Activated CD4-positive, alpha-beta T cell treated with anti-CD3 and anti-CD28 coated beads, Interleukin-2, amount 10 ng/mL, durations not matched to agents 7 days and 5 days (primary cell): Measurements from ENCODE around the gene CCDC136. TPM values are rescaled to one million over a fixed set of nuclear protein-coding genes. Genes with fewer than 3 reads are reported as not detected.
A peak's percentile ranks its signal among the peaks of the same experiment; 100 is the strongest.

Source experiments
- CTCF ChIA-PET: fragments of 350-600 bp; sonication (Branson Sonifier 250); formaldehyde crosslinking; loops from one replicate; lab custom pipeline; 2021; ENCODE audit warnings: antibody characterized with exemption; lab: Charles Lee
- POLR2A ChIA-PET: fragments of 350-600 bp; sonication (Branson Sonifier 250); formaldehyde crosslinking; loops from one replicate; lab custom pipeline; 2021; ENCODE audit warnings: antibody characterized with exemption; lab: Charles Lee
- DNase-seq: peaks from one replicate; pipeline ENCODE4 v3.0.0-alpha.2; 2020
- H3K27ac Mint-ChIP-seq: one replicate; pipeline ENCODE4 v1.8.0; 2021; ENCODE audit warnings: mild to moderate bottlenecking, moderate library complexity, mixed read lengths
- H3K27me3 Mint-ChIP-seq: one replicate; pipeline ENCODE4 v1.8.0; 2021; ENCODE audit warnings: mixed read lengths
- H3K36me3 Mint-ChIP-seq: one replicate; pipeline ENCODE4 v1.8.0; 2021; ENCODE audit warnings: low read depth, mixed read lengths
- H3K4me1 Mint-ChIP-seq: one replicate; pipeline ENCODE4 v1.8.0; 2021; ENCODE audit warnings: mixed read lengths
- H3K4me3 Mint-ChIP-seq: one replicate; pipeline ENCODE4 v1.8.0; 2021; ENCODE audit warnings: mild to moderate bottlenecking, moderate library complexity, mixed read lengths
- H3K9me3 Mint-ChIP-seq: one replicate; pipeline ENCODE4 v1.8.0; 2021; ENCODE audit warnings: mixed read lengths
- total RNA-seq, 2 experiments: library from RNA; stranded (reverse); gene quantifications; one replicate each; pipeline ENCODE4 v1.2.3, GENCODE V29; 2021

Gene CCDC136
- total RNA-seq, 2 experiments from 2014 or later, result 5.1 to 6.8 TPM

- POLR2A ChIA-PET, result no interaction called here
- CTCF ChIA-PET, result interaction anchor here (0.6 to 2.5 kb wide), 4 partner anchors 19 to 232 kb away, joined by 3 to 7 read pairs (median 3); no protein-coding TSS in a partner anchor
- Mint-ChIP-seq H3K36me3 (peaks cover 10% of the 10 kb centered on the region), H3K4me3 (no peak overlapping the region), H3K27ac (no peak overlapping the region), H3K9me3 (no peaks in the 10 kb centered on the region), H3K27me3 (no peaks in the 10 kb centered on the region), H3K4me1 (peaks cover 15% of the 10 kb centered on the region)
- DNase-seq, result no peak
These were observed 68.6 kb downstream of the CCDC136 start for GRCh38 chr7:128860158-128861073.

- H3K4me3 Mint-ChIP-seq, result peak overlapping the region; percentile 94
- peaks cover 15% of the 10 kb centered on the region for H3K36me3 Mint-ChIP-seq
- H3K9me3 Mint-ChIP-seq, result no peaks in the 10 kb centered on the region
- H3K27ac Mint-ChIP-seq, result peak overlapping the region; percentile 94
- H3K27me3 Mint-ChIP-seq, result no peaks in the 10 kb centered on the region
- CTCF ChIA-PET, result interaction anchor here (0.6 to 3.6 kb wide), 11 partner anchors 12 to 1236 kb away, joined by 3 to 25 read pairs (median 4); partner anchors contain the start of gene CALU
- no peak for DNase-seq
- peaks cover 19% of the 10 kb centered on the region for H3K4me1 Mint-ChIP-seq
- POLR2A ChIA-PET, result no interaction called here
These were observed 70.3 kb downstream of the CCDC136 start for GRCh38 chr7:128861957-128862570.

- Mint-ChIP-seq H3K4me3 (peak within 1 kb of the TSS; percentile 94), H3K27me3 (no peaks in the 10 kb centered on the region), H3K4me1 (peaks cover 19% of the 10 kb centered on the region), H3K36me3 (peaks cover 15% of the 10 kb centered on the region), H3K27ac (peak within 1 kb of the TSS; percentile 94), H3K9me3 (no peaks in the 10 kb centered on the region)
- ChIA-PET CTCF (interaction anchor here (0.6 to 3.6 kb wide), 15 partner anchors 11 to 1236 kb away, joined by 3 to 25 read pairs (median 4); partner anchors contain the start of gene CALU), POLR2A (no interaction called here)
- DNase-seq, result peak; percentile 99
These were observed 71.0 kb downstream of the CCDC136 start, which contains the start of gene ATP6V1F for GRCh38 chr7:128862571-128863432. Gene ATP6V1F (plus strand): TSS chr7:128862856. CDS start chr7:128862905, 49 bp downstream.

GRCh38 chr7:128863433-128863989 lies 71.7 kb downstream of the CCDC136 start:
- Mint-ChIP-seq H3K27me3 (no peaks in the 10 kb centered on the region), H3K36me3 (peaks cover 15% of the 10 kb centered on the region), H3K27ac (peak overlapping the region; percentile 94), H3K4me3 (peak overlapping the region; percentile 94), H3K9me3 (no peaks in the 10 kb centered on the region), H3K4me1 (peaks cover 19% of the 10 kb centered on the region)
- DNase-seq, result peak; percentile 65
- CTCF ChIA-PET, result interaction anchor here (0.7 to 3.6 kb wide), 15 partner anchors 10 to 436 kb away, joined by 3 to 25 read pairs (median 4); partner anchors contain the start of gene CALU
- POLR2A ChIA-PET, result no interaction called here

- DNase-seq, result no peak
- no peak overlapping the region for H3K4me3 Mint-ChIP-seq
- no peak overlapping the region for H3K27ac Mint-ChIP-seq
- H3K36me3 Mint-ChIP-seq, result peaks cover 15% of the 10 kb centered on the region
- H3K9me3 Mint-ChIP-seq, result no peaks in the 10 kb centered on the region
- ChIA-PET POLR2A (no interaction called here), CTCF (interaction anchor here (3.6 kb wide), 1 partner anchor 9 kb away, joined by 22 read pairs; no protein-coding TSS in a partner anchor)
- peaks cover 27% of the 10 kb centered on the region for H3K4me1 Mint-ChIP-seq
- peaks cover 2% of the 10 kb centered on the region for H3K27me3 Mint-ChIP-seq
These were observed 73.5 kb downstream of the CCDC136 start for GRCh38 chr7:128865303-128865702.

GRCh38 chr7:128865996-128866877 lies 74.5 kb downstream of the CCDC136 start:
- Mint-ChIP-seq H3K27me3 (peaks cover 11% of the 10 kb centered on the region), H3K27ac (no peak overlapping the region), H3K4me3 (no peak overlapping the region), H3K36me3 (peaks cover 15% of the 10 kb centered on the region), H3K4me1 (peaks cover 28% of the 10 kb centered on the region), H3K9me3 (no peaks in the 10 kb centered on the region)
- DNase-seq, result no peak
- ChIA-PET CTCF (interaction anchor here (3.7 kb wide), 1 partner anchor 17 kb away, joined by 10 read pairs; no protein-coding TSS in a partner anchor), POLR2A (no interaction called here)

GRCh38 chr7:128867241-128867640 lies 75.5 kb downstream of the CCDC136 start:
- peaks cover 15% of the 10 kb centered on the region for H3K36me3 Mint-ChIP-seq
- no peak overlapping the region for H3K4me3 Mint-ChIP-seq
- CTCF ChIA-PET, result interaction anchor here (0.6 to 3.7 kb wide), 2 partner anchors 16 to 469 kb away, joined by 5 to 10 read pairs; no protein-coding TSS in a partner anchor
- POLR2A ChIA-PET, result no interaction called here
- DNase-seq, result no peak
- H3K27me3 Mint-ChIP-seq, result peaks cover 12% of the 10 kb centered on the region
- H3K4me1 Mint-ChIP-seq, result peaks cover 25% of the 10 kb centered on the region
- no peaks in the 10 kb centered on the region for H3K9me3 Mint-ChIP-seq
- no peak overlapping the region for H3K27ac Mint-ChIP-seq

GRCh38 chr7:128867842-128868623 lies 76.3 kb downstream of the CCDC136 start:
- H3K36me3 Mint-ChIP-seq, result peaks cover 13% of the 10 kb centered on the region
- POLR2A ChIA-PET, result no interaction called here
- no peaks in the 10 kb centered on the region for H3K9me3 Mint-ChIP-seq
- DNase-seq, result no peak
- no peak overlapping the region for H3K27ac Mint-ChIP-seq
- CTCF ChIA-PET, result interaction anchor here (3.7 kb wide), 1 partner anchor 15 kb away, joined by 10 read pairs; no protein-coding TSS in a partner anchor
- no peak overlapping the region for H3K4me3 Mint-ChIP-seq
- H3K27me3 Mint-ChIP-seq, result peaks cover 12% of the 10 kb centered on the region
- H3K4me1 Mint-ChIP-seq, result peaks cover 22% of the 10 kb centered on the region

GRCh38 chr7:128868624-128869137 lies 76.9 kb downstream of the CCDC136 start:
- ChIA-PET POLR2A (no interaction called here), CTCF (interaction anchor here (1.4 to 3.7 kb wide), 2 partner anchors 15 to 64 kb away, joined by 3 to 10 read pairs; no protein-coding TSS in a partner anchor)
- Mint-ChIP-seq H3K36me3 (peaks cover 13% of the 10 kb centered on the region), H3K9me3 (no peaks in the 10 kb centered on the region), H3K27me3 (peaks cover 12% of the 10 kb centered on the region), H3K4me3 (peak overlapping the region; percentile 47), H3K4me1 (peaks cover 20% of the 10 kb centered on the region), H3K27ac (no peak overlapping the region)
- DNase-seq, result no peak
